SK-N-SH treated with all-trans-retinoic acid at 6 μM for 48 hours (cell line): ENCODE measurements around the gene USP17L11.
"Not testable (repeated sequence)": the region's sequence is repeated elsewhere in the genome, so short reads cannot be mapped to it uniquely, and the experiment has no call there.

Experiments used
- ARNTL ChIP-seq: fragments of 450-650 bp; formaldehyde crosslinking; IDR thresholded peaks from 2 replicates; pipeline ENCODE4 v1.5.0; 2020; ENCODE audit warnings: low read depth, mild to moderate bottlenecking, moderate library complexity, borderline replicate concordance
- OSR1 ChIP-seq: fragments of 250-450 bp; sonication (Bioruptor Pico); IDR thresholded peaks from 2 replicates; pipeline ENCODE4 v1.8.0; 2022; ENCODE audit warnings: moderate library complexity, mild to moderate bottlenecking, inconsistent platforms
- PPARA ChIP-seq: fragments of 250-450 bp; sonication (Bioruptor Pico); IDR thresholded peaks from 2 replicates; pipeline ENCODE4 v1.5.0; 2020; ENCODE audit warnings: mild to moderate bottlenecking, borderline replicate concordance
- TOX ChIP-seq: fragments of 250-450 bp; sonication (Bioruptor Pico); IDR thresholded peaks from 2 replicates; pipeline ENCODE4 v1.8.0; 2021; ENCODE audit warnings: mild to moderate bottlenecking, moderate library complexity, borderline replicate concordance
- ZFP30 ChIP-seq: fragments of 450-650 bp; formaldehyde crosslinking; IDR thresholded peaks from 2 replicates; pipeline ENCODE4 v1.5.0; 2022; ENCODE audit warnings: mild to moderate bottlenecking, moderate library complexity
- ZNF565 ChIP-seq: fragments of 450-650 bp; formaldehyde crosslinking; conservative IDR thresholded peaks from 2 replicates; pipeline ENCODE4 v1.5.0; 2020; ENCODE audit warnings: low read depth, mild to moderate bottlenecking, moderate library complexity
- TF ChIP-seq, protein P1 (sequence below): fragments of 250-450 bp; sonication (Bioruptor Pico); IDR thresholded peaks from 2 replicates; pipeline ENCODE4 v1.5.1; 2020; ENCODE audit warnings: low read depth, mild to moderate bottlenecking, moderate library complexity
- TF ChIP-seq, protein P2 (sequence below): fragments of 250-450 bp; sonication (Bioruptor Pico); IDR thresholded peaks from 2 replicates; pipeline ENCODE4 v1.8.0; 2020; ENCODE audit warnings: mild to moderate bottlenecking, moderate library complexity, borderline replicate concordance

DNA sequence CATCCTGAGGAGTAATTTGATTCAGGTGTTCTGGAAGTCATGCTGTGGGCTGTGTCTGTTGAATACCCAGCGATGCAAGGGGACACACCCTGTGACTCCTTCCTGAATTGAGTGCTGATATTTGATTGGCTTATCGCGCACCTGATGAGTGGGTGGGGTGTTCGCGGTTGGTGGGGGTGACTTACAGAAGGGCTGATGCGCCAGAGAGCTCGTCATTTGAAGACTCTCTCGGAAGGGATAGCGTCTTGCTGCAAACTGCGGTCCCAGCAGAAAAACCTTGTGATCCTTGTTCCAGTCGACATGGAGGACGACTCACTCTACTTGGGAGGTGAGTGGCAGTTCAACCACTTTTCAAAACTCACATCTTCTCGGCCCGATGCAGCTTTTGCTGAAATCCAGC, at the start of gene USP17L11:
- TF ChIP-seq, protein P1, sequence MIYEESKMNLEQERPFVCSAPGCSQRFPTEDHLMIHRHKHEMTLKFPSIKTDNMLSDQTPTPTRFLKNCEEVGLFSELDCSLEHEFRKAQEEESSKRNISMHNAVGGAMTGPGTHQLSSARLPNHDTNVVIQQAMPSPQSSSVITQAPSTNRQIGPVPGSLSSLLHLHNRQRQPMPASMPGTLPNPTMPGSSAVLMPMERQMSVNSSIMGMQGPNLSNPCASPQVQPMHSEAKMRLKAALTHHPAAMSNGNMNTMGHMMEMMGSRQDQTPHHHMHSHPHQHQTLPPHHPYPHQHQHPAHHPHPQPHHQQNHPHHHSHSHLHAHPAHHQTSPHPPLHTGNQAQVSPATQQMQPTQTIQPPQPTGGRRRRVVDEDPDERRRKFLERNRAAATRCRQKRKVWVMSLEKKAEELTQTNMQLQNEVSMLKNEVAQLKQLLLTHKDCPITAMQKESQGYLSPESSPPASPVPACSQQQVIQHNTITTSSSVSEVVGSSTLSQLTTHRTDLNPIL (CRISPR knock-in tag): not testable (repeated sequence)
- not testable (repeated sequence) for TF ChIP-seq TOX; PPARA (CRISPR knock-in tag); ZNF565 (CRISPR knock-in tag); OSR1 (CRISPR knock-in tag); ZFP30; ARNTL (CRISPR knock-in tag)
- TF ChIP-seq, protein P2, sequence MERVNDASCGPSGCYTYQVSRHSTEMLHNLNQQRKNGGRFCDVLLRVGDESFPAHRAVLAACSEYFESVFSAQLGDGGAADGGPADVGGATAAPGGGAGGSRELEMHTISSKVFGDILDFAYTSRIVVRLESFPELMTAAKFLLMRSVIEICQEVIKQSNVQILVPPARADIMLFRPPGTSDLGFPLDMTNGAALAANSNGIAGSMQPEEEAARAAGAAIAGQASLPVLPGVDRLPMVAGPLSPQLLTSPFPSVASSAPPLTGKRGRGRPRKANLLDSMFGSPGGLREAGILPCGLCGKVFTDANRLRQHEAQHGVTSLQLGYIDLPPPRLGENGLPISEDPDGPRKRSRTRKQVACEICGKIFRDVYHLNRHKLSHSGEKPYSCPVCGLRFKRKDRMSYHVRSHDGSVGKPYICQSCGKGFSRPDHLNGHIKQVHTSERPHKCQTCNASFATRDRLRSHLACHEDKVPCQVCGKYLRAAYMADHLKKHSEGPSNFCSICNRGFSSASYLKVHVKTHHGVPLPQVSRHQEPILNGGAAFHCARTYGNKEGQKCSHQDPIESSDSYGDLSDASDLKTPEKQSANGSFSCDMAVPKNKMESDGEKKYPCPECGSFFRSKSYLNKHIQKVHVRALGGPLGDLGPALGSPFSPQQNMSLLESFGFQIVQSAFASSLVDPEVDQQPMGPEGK: not testable (repeated sequence)
